K562 (cell line): ENCODE results near the gene DOCK8. TPM values are rescaled to one million over a fixed set of nuclear protein-coding genes. Genes with fewer than 3 reads are reported as not detected.

Experiments
- ATAC-seq: fragments of 200-7000 bp; cut with Tn5 transposase; 3 replicates; pipeline ENCODE4 v1.9.1; 2020; ENCODE audit warnings: moderate library complexity
- BruUV-seq: library from RNA; stranded (reverse); fragments of 400-500 nt; replicated peaks from 2 replicates; lab custom pipeline; 2021; lab: Mats Ljungman, UMichigan
- CTCF ChIA-PET: fragments of 300-600 bp; formaldehyde crosslinking; extraction: SDS; loops from one replicate; lab custom pipeline; 2021; ENCODE audit warnings: low intra/inter-chr PET ratio; lab: Yijun Ruan, JAX
- POLR2A ChIA-PET: fragments of 300-600, 350-650 bp; sonication (Branson Sonifier 250); formaldehyde crosslinking; extraction: SDS; loops from one replicate; lab custom pipeline; 2021; ENCODE audit warnings: antibody characterized with exemption, inconsistent platforms; lab: Yijun Ruan, JAX
- DNase-seq, 4 experiments: peaks; one replicate each; pipeline versions ENCODE4 v3.0.0 to v3.0.0-alpha.2; 2011 to 2018; ENCODE audit warnings: low spot score in 3 of 4, mixed read lengths in 3 of 4; ENCODE audit errors: extremely low read depth in 1 of 4
- FAIRE-seq: peaks from 2 replicates; lab custom pipeline; 2011; peaks lifted over from hg19 to GRCh38; lab: Jason Lieb, UNC
- H2AFZ ChIP-seq: 2 replicates; pipeline ENCODE4 v1.6.0; 2011; ENCODE audit warnings: low read depth, low read length, control low read depth, inconsistent platforms
- H3K27ac ChIP-seq: fragments of 200-600 bp; 3 replicates; pipeline ENCODE4 v1.8.0; 2011; ENCODE audit warnings: low read depth, mild to moderate bottlenecking, control low read depth, inconsistent platforms, low read length, moderate library complexity, mixed read lengths; ENCODE audit errors: extremely low read depth
- H3K27me3 ChIP-seq, 2 experiments: fragments of 300-600 bp in 1 of 2; 2 replicates in 1 of 2; 3 replicates in 1 of 2; pipeline versions ENCODE4 v1.6.0 to v1.8.0; 2011; ENCODE audit warnings: inconsistent platforms in 2 of 2, low read length in 2 of 2, mild to moderate bottlenecking in 1 of 2, mixed read lengths in 1 of 2, moderate library complexity in 1 of 2; ENCODE audit not compliant: control insufficient read depth in 2 of 2, insufficient read depth in 2 of 2
- H3K36me3 ChIP-seq: fragments of 300-600 bp; 3 replicates; pipeline ENCODE4 v1.8.0; 2011; ENCODE audit warnings: mild to moderate bottlenecking, low read length, inconsistent platforms; ENCODE audit not compliant: control insufficient read depth, insufficient read depth
- H3K4me1 ChIP-seq, 2 experiments: fragments of 200-600 bp in 1 of 2; replicated peaks in 1 of 2; 2 replicates in 1 of 2; 3 replicates in 1 of 2; pipeline versions ENCODE4 v1.5.1 to v1.8.0; 2011; ENCODE audit warnings: inconsistent platforms in 2 of 2, low read length in 2 of 2, mild to moderate bottlenecking in 1 of 2, mixed read lengths in 1 of 2, moderate library complexity in 1 of 2; ENCODE audit not compliant: control insufficient read depth in 2 of 2, insufficient read depth in 2 of 2
- H3K4me2 ChIP-seq: 2 replicates; pipeline ENCODE4 v1.6.1; 2011; ENCODE audit warnings: low read length, control low read depth, inconsistent platforms, mixed read lengths; ENCODE audit not compliant: insufficient read depth
- H3K4me3 ChIP-seq: fragments of 200-600 bp; sonication (generic), shearing (Covaris generic); 2 replicates; pipeline ENCODE4 v1.5.1; 2016; ENCODE audit warnings: control low read depth, inconsistent platforms
- H3K79me2 ChIP-seq: fragments of 200-600 bp; 3 replicates; pipeline ENCODE4 v1.8.0; 2011; ENCODE audit warnings: low read length, inconsistent platforms; ENCODE audit not compliant: control insufficient read depth, insufficient read depth
- H3K9ac ChIP-seq, 2 experiments: 2 replicates each; pipeline versions ENCODE4 v1.6.0 to v1.6.1; 2011; ENCODE audit warnings: low read depth in 2 of 2, low read length in 2 of 2, control low read depth in 1 of 2, inconsistent platforms in 1 of 2, mild to moderate bottlenecking in 1 of 2, mixed read lengths in 1 of 2; ENCODE audit not compliant: insufficient read depth in 1 of 2
- H3K9me1 ChIP-seq: one replicate; pipeline ENCODE4 v1.6.0; 2011; ENCODE audit warnings: inconsistent platforms, mild to moderate bottlenecking, low read length, moderate library complexity; ENCODE audit not compliant: control insufficient read depth, insufficient read depth
- H3K9me3 ChIP-seq: replicated peaks from 2 replicates; pipeline ENCODE4 v1.5.1; 2011; ENCODE audit warnings: low read depth, low read length, inconsistent platforms; ENCODE audit not compliant: control insufficient read depth, insufficient read depth
- H4K20me1 ChIP-seq: replicated peaks from 2 replicates; pipeline ENCODE4 v1.6.1; 2011; ENCODE audit warnings: low read length, inconsistent platforms, mixed read lengths; ENCODE audit not compliant: control insufficient read depth, insufficient read depth
- CREB5 ChIP-seq: fragments of 250-450 bp; sonication (Bioruptor Pico); IDR thresholded peaks from 2 replicates; pipeline ENCODE4 v1.5.0; 2020; ENCODE audit warnings: mild to moderate bottlenecking
- NFXL1 ChIP-seq: fragments of 450-650 bp; formaldehyde crosslinking; IDR thresholded peaks from 2 replicates; pipeline ENCODE4 v1.4.0; 2021; ENCODE audit warnings: mild to moderate bottlenecking
- PHF8 ChIP-seq: fragments of 200-600 bp; sonication (generic); IDR thresholded peaks from 2 replicates; pipeline ENCODE4 v1.6.1; 2012; ENCODE audit warnings: mixed run types, mild to moderate bottlenecking, inconsistent platforms, low read length, moderate library complexity, borderline replicate concordance
- SP1 ChIP-seq: sonication (generic); formaldehyde crosslinking; IDR thresholded peaks from 2 replicates; pipeline ENCODE4 v1.8.1; 2022; ENCODE audit warnings: mild to moderate bottlenecking, missing genetic modification reagents
- WGBS: fragments of 100-300 bp; shearing (Covaris generic); methylation state at CpG from one replicate; pipeline ENCODE4 v1.1.6; 2016; ENCODE audit warnings: low coverage, mixed read lengths; ENCODE audit not compliant: insufficient coverage; ENCODE audit errors: missing lambda C conversion rate; 5-methylcytosine and 5-hydroxymethylcytosine counted together
- in situ Hi-C: fragments of 300-500 bp; cut with MboI; formaldehyde crosslinking; loops from 4 replicates; pipeline ENCODE4 v1.15.0; 2018; ENCODE audit warnings: inconsistent platforms, mixed read lengths
- intact Hi-C: fragments of 100-400 bp; cut with micrococcal nuclease; formaldehyde crosslinking; loops from 2 replicates; pipeline ENCODE4 v1.14.2; 2022
- polyA plus RNA-seq, 8 experiments: library from polyadenylated mRNA; depleted of rRNA in 4 of 8; stranded (reverse) in 5 of 8; unstranded in 3 of 8; fragments of >200 nt; fragmentation: Nextera tagmentation in 2 of 8; fragmentation: Illumina TruSeq in 1 of 8; extraction: Ambion mirVana in 2 of 8; extraction: Trizol in 1 of 8; gene quantifications; 2 replicates each; pipeline versions ENCODE4 v1.2.1 to v1.2.3, GENCODE V29; 2011 to 2014; ENCODE audit warnings: inconsistent platforms in 1 of 8, missing spikeins in 1 of 8
- total RNA-seq, 7 experiments: library from RNA; depleted of rRNA in 6 of 7; stranded (reverse); fragments of >200 nt in 6 of 7; fragmentation: Illumina TruSeq in 2 of 7; extraction: Trizol in 2 of 7; gene quantifications; 2 replicates each; pipeline versions ENCODE4 v1.2.1 to v1.2.3, GENCODE V29; 2011 to 2021; ENCODE audit warnings: low replicate concordance in 1 of 7

DOCK8 gene
- total and polyA plus RNA-seq, 9 of the 15 experiments (the other 6 are each of a cell fraction or from before 2014, with no cell fraction given) = 14.4 to 53.8 (median 25.1) TPM

GRCh38 chr9:404234-404633 lies 189.6 kb downstream of the DOCK8 start:
- peaks cover 69% of the 10 kb centered on the region; the same call in 2 of the 3 replicates for H3K36me3 ChIP-seq
- no peak for ATAC-seq
- CTCF ChIA-PET = no interaction called here

More at GRCh38 chr9:404234-404633, 189.6 kb downstream of the DOCK8 start:
- no peak overlapping the region for H3K9ac ChIP-seq
- H3K9me3 ChIP-seq = no peaks in the 10 kb centered on the region
- no TSS peak for BruUV-seq
- no peaks in the 10 kb centered on the region; the same call in 1 of the 2 replicates for H4K20me1 ChIP-seq
- no peak overlapping the region for H3K27ac ChIP-seq
- POLR2A ChIA-PET = interaction anchor here (0.9 kb wide), 1 partner anchor 14 kb away, joined by 3 read pairs; no protein-coding TSS in a partner anchor
- no peak overlapping the region for H2AFZ ChIP-seq
- intact Hi-C loops (no loop called here), in situ Hi-C loops (no loop called here)
- H3K9me1 ChIP-seq = no peaks in the 10 kb centered on the region
- DNase-seq (no peak), FAIRE-seq (no peak)
- no peak overlapping the region for H3K4me2 ChIP-seq
- TF ChIP-seq NFXL1 (CRISPR knock-in tag) (no peak), SP1 (no peak), CREB5 (CRISPR knock-in tag) (no peak), PHF8 (no peak)
- WGBS = 94% methylated on average over 3 of the region's 3 CpGs
- H3K4me1 ChIP-seq = no peaks in the 10 kb centered on the region; a peak in 1 of 5 replicates
- H3K4me3 ChIP-seq = no peak overlapping the region
- no peaks in the 10 kb centered on the region for H3K79me2 ChIP-seq
- no peaks in the 10 kb centered on the region for H3K27me3 ChIP-seq
